Measurements from ENCODE around the gene TAF1C.

Gene TAF1C

DNA sequence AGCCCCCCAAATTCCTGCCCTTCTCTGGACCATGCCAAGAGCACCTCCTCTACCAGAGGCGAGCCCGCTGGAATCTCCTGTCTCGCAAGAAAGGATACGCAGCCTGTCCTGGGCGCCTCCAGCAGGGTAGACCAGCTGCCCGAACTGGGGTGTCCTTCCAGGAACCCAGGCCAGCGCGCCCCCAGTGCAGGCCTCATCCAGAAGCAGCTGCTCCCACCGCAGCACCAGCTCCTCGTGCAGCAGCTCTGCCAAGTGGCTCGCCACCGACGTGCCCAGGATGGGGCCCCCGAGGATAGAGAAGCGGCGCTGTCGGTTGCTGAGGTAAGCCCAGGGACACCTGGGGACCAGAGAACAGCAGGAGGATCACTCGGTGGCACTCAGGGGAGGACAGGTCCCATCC, 4.8 kb downstream of the TAF1C start:
- no peak for DNase-seq

DNA sequence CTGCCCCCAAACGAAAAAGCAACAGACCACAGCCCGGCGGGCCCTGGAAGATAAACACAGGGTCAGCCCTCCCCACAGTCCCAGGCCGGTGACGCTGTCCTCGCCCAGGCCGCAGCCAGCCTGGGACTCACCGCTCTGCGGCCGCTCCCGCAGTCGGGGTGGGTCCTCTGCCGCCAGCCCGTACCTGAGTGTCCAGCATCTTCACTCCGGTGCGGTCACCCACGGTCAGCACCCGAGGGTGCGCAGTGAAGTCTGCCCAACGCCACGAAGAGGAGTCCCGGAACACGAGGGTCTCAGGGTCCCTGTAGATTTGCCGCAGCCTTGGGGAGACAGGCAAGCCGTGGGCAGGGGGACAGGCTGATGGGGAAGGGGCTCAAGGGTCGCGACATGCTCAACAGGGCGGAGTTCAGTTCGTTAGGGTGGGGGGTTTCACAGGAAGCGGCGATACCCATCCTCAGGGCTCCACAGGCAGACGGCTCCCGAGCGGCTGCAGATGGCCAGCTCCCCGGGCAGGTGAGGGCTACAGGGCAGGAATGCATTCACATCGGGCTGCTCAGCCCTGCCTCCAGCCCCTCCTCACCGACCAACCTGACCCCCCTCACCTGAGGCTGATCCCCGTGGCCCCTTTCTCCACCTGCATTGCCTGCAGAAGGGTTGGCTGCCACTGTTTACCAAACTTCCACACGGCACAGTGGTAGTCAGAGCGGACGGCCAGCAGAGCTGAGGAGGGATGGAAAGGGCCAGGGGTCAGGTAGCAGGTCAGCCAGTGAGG, 5.5 kb downstream of the TAF1C start:
- no peak for DNase-seq

DNA sequence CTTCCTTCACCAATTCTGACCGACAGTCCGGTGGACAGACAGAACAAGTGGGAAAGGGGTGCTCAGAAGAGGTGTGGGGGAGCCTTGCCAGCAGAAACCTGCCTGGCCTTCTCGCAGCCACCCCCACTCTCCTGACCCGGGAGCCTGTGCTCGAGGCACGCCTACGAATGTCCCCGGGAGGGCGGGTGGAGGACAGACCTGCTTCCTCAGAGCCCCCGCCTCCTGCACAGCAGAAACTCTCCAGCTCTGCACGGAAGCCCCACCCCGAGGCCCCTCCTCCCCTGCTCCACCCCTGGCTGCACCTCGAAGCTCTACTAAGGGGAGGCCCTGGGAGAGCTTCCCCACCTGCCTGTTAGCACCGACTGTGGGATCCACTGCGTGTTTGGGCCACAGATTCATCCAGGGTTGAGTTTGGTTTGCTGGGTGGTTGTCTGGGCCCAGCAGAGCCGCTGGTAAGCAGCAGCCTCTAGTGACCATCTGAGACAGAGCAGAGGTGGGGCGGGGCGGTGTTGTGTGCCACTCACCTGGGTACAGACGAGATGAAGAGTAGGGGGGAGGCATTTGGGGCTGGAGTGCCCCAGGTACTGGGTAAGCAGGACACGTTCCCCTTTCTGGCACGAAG, 6.2 kb downstream of the TAF1C start:
- DNase-seq: no peak

DNA sequence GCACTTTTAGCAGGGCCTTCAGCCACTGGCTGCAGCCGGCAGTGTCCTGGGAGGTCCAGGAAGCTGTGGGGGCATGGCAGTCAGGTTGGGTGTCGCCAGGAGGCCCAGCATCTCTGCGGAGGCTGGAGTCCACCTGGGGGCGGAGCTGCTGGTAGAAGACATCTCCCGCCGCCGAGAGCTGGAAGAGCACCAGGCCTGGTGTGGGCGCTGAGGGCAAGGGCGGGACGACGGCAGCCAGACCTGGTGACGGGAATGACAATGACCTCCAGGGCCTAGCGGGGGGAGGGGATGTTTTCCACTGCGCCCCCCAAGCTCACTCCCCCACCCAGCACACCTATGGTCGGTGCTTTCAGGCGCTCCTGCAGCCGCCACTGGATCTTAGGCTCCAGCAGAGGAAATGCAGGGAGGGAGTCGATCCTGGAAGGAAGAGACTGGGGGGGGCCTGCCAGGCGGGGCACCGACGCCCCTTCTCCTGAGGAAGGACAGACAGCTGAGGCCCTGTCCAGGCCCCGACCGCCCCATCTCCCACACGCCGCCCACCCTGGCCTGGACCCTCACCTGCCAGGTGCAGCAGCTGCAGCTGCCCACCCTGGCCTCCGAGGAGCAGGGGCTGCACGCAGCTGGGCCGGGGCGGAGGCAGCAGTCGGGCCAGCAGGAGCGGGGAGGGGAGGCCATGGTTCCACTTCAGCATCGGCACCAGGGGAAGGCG, 7.1 kb downstream of the TAF1C start:
- no peak for DNase-seq

DNA sequence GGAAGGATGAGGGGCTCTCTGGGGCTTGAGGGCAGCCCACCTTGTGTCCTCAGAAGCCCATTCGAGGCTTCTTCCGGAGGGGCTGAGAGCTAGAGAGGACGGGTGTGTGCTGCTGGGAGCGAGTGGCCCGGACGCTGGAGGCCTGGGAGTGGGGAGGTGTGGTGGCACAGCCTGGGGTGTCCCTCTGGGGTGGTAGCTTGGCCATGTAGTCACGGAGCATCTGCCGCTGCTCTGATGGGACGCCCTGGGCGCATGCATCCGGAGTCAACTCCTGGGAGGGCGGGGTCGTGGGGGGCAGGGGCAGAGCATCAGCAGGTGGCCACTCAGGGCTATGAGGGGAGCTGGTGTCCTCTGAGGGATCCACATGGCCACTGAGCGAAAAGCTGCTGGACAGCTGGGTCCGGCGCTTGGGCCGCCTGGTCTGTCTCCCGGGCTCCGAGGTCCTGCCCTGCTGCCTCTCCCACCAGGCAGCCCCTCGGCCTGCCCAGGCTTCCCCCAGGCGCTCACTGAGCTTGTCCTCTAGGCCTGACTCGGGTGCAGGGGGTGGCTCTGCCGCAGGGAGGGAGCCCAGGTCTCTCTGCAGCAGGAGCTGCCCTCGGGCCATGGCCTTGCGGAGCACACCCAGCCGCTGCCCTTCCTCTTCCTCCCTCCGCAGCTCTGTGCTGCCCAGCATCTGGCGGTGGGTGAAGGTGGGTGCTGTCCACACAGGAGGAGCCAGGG, 7.8 kb downstream of the TAF1C start:
- no peak for DNase-seq

DNA sequence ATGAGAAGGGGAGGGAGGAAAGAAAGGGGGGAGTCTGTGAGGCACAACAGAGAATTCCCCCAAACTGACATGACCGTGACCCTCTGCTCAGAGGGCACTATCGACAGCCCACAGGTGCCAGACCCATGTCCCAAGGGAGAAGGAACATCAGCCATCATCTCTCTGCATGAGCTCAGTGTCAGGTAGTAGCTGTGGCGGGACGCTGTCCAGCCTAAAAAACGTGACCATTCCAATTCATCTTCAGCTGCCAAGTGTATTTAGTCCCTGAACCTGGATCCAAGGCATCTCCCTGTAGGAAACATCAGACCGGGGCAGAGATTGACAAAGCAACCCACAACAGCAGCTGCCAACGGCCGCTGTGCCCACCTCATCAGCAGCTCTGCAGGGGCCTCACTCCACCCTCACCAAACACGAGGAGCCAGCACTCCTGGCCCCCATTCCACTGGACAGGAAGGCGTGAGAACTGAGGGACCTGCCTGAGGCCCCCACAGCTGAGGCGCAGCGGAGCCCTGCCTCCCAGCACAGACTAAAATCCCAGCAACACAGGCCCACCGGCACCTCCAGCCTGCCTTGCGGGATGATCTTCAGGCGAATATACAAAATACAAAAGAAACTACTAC, 8.6 kb downstream of the TAF1C start:
- DNase-seq: no peak

DNA sequence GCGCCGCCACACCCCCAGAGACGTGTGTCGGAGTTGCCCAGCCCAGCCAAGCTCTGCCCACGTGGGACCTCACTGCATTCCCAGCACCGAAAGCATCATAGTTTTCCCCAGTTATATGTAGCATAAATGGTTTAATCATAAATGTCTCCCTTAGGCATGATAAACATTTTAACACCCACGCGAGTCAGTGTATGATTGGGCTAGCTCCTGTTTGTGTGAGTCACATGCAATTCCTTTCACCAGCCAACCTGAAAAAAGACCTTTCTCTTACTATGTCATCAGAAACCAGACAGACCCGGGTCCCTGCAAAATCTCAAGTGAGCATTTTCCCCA, 9.2 kb downstream of the TAF1C start:
- DNase-seq: no peak

DNA sequence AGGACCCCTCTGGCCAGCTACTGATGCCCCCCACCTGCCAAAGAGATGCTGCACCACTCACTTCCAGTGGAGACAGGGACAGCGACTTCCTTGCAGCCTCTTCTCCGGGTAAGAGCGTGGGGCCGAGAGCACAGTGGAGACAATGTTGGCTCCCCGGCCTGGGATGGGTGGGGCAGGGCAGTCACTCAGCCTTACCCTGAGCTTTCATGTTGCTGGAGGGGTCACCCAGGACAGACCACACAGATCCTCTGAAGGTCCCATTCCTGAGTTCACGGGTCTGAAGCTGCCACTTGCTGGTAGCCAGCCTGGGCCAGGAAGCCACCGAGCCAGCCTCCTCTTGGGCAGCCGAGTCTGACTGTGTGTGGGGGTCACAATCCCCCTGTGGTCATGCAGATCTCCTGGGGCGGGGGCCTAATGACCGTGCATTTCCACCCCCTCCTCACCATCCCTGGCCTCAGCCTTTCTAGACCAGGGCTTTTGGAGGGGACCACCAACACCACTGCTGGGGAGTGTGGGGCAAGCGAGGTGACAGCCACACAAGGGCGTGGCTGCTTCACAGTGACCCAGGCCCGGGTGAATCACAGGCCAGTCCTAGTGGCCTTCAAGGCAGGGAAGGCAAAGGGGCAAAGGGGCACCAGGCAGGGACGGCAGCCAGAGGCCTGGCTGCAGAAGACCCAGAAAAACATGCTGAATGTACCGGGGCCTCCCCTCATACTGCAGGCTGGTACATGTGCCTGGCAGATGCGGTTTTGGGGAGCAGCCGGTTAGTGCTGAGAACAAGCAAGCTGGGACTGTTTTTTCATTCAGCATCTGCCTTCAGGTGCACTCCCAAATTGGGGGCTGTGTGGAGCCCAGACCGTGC, 10.4 kb downstream of the TAF1C start:
- no peak for DNase-seq

DNA sequence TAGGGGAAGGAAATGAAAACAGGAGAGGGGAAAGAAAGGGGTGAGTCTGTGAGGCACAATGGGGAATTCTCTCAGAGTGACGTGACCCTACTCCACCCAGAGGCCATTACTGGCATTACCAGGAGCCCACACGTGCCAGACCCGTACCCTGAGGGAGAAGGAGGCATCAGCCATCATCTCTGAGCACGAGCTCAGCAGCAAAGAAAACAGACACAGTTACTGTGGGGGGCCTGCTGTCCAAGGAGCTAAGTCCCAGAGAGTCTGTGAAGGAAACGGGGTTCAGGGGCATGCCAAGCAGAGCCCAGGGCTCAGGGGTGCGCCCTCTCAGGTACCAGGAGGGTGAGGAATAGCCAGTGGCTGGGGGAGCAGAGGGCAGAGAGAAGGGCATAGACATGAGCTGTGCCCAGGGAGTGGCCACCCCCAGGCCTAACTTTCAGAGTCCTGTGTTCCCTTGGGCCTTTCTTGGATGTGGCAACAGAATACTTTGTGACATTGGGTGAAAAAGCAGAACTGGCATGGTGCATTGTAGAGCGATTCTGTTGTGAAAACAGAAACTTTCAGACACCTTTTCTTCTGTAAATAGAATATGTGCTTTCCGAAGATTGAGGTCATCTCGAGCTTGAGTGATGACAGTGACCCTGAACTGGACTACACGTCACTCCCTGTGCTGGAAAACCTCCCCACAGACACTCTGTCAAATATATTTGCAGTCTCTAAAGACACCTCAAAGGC, 11.3 kb downstream of the TAF1C start:
- peak; percentile 85 for DNase-seq

DNA sequence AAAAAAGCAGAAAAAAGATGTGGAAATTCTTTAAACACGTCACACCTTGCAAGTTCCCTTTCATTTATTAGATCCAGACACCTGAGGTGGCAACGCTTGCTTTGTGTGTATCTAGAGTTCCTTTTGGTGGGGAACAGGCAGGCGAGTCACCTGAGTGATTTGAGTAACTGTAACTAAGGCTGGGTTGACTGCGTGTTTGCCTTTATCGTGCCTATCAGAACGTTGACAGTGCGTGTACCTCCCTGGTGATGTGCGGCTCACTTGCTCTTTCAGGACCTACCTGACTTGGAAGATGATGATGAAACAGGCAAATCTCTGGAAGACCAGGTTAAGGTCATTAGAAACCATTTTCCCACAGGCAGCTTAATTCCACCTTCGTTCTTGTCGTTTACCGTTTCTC, 12.5 kb downstream of the TAF1C start:
- DNase-seq: no peak

DNA sequence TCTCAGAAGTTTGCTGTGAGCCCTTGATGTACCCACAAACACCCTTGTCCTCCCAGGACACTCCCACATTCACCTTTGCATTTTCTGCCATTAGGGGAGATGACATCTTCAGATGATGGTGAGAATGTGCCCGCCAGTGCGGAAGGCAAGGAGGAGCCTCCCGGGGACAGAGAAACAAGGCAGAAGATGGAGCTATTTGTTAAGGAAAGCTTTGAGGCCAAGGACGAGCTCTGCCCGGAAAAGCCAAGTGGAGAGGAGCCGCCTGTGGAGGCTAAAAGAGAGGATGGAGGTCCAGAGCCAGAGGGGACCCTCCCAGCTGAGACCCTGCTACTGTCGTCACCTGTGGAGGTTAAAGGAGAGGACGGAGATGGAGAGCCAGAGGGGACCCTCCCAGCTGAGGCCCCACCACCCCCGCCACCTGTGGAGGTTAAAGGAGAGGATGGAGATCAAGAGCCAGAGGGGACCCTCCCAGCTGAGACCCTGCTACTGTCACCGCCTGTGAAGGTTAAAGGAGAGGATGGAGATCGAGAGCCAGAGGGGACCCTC, 17.0 kb downstream of the TAF1C start:
- no peak for DNase-seq

DNA sequence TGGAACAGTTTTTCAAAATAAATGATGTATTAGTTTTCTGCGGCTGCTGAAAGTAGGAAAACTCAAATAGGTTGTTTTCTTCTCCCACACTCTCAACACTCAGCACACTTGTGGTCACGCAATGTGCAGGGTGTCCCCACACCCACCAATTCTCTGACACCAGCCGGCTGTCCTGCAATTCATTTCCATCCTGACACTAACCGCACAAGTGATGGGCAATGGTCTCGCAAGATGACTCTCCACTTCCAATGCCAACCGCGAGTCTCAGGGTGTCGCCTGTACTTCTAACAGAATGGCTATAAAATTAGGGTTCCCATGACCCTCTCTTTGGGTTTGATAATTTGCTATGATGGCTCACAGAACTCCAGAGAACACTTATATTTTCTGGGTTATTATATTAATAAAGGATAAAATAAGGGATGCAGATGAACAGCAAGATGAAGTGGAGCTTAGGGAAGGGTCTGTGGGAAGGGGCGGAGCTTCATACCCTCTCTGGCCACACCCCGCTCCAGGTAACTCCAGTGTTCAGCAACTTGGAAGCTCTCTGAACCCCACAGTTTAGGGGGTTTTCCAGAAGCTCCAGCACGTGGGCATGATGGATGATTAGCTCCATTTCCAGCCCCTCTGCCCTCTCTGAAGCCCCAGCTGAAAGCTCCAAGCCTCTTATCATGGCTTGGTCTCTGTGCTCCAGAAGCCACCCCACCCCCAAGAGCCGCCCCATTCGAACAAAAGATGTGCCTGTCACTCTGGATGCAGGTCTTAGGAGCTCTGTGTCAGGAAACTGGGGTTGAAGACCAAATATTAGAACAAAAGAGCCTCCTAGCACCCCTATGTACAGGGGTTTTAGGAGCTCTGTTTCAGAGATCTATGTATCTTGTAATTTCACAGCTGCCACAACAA, 19.8 kb downstream of the TAF1C start:
- DNase-seq: no peak

DNA sequence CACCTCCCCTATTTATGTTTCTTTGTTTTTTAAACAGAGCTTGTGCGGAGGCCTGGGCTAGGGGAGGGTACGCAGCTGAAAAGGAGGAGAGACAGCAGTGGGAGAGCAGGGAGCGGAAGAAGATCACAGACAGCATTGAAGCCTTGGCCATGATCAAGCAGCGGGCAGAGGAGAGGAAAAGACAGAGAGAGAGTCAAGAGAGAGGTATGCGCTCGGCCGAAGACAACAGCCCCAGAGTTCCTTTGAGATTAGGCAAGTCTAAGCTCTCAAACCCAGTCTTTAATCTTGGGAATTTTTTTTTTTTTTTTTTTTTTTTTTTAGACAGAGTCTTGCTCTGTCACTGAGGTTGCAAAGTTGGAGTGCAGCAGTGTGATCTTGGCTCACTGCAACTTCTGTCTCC, 21.1 kb downstream of the TAF1C start:
- no peak for DNase-seq

DNA sequence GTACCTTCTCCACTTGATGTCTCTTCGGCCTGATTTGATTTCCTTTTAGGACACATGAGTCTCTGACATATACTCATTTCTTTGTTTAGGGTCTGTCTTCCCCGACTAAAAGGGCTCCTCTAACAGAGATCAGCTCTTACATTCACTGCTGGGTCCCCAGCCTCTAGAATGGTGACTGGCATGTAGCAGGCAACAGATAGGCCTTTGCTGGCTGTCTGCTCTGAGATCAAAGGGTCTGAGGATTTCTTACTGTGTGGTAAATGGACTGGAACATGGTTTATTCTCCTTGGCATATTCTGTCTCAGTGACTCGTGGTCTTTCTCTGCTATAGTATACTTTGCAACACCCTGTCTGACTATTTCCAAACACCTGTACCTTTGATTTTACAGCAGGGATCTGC, 25.1 kb downstream of the TAF1C start:
- no peak for DNase-seq

DNA sequence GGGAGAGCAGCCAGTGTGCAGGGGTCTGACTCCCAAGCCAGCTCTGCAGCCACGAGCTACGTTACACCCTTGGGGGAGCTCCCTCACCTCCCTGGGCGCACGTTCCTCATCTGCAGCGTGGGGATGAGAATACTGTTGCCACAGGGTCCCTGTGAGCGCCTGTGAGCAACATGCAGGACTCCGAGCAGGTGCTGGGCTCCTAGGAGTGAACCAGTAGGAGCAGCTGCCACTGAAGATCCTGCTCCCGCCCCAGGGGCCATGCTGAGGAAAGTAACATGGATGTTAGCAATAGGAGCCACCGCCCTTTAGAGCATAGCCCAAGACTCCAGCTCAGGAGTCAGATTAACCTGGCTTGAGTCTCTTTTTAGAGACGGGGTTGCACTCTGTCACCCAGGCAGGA, 25.8 kb downstream of the TAF1C start:
- DNase-seq: no peak

DNA sequence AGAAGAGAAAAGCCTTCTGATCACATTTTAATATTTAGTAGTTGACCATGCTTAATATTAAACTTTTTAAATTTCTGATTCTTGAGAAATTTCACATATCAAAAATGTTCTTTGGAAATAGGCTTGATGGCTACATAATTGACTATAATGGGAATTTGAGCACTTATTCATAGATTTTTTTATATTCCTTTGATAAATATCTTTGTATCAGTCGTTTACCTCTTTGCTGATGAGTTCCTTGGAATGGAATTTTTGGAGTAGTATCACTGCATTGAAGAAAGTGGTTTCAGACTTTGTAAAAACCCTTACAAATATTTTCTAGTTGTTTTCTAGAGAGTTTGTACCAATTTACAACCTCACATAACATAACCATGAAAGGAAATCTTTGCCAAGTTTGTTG, 27.1 kb downstream of the TAF1C start:
- DNase-seq: no peak

DNA sequence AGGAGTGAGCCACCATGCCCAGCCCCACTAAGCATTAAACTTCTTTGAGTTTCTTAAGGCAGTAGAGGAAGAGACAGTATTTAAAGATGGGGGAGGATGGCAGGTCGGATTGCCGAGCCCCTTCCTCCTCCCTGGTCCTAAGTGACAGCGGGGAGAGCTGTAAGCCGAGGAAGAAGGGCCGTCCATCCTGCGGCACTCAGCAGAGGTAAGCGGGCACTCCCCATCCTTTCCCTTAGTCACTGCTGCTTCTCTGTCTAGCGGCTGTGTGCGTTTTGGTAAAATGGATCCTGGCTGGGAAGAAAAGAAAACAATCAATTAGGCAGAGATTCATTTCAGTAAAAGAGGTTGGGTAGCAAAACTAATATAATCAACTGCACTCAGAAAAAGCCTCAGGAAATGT, 27.9 kb downstream of the TAF1C start:
- DNase-seq: no peak

DNA sequence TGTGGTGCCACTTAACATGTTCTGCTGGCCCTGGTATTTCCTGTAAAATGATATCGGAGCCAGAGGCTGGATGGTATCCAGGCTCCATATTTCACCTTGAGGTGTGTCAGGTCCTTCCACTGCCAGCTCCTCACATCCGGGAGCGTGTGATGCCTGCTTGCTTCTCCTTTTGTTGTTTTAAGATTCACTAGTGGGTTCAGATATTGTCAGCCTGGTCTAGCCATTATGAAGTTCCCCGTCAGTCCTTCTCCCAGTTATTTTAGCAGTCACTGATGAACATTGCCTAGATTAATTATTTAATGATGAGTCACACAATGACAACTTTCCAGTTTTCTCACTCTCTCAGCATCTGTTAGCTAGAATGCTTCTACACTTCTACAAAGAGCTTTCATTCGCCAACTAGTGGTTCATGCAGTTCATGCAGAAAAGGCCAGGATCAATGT, 30.5 kb downstream of the TAF1C start:
- peak; percentile 34 for DNase-seq

DNA sequence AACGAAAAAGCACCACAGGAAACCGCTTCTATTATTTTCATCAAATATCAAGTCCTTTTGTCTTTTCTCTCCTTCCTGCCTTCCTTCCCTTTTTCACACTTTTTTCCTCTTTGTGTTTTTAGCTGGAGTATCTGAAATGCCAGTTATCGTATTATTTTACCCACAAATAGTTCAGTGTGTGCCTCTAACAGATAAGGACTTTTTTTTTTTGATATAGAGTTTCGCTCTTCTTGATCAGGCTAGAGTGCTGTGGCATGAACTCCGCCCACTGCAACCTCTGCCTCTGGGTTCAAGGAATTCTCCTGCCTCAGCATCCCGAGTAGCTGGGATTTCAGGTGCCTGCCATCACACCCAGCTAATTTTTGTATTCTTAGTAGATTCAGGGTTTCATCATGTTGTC, 31.1 kb downstream of the TAF1C start:
- DNase-seq: peak; percentile 80

DNA sequence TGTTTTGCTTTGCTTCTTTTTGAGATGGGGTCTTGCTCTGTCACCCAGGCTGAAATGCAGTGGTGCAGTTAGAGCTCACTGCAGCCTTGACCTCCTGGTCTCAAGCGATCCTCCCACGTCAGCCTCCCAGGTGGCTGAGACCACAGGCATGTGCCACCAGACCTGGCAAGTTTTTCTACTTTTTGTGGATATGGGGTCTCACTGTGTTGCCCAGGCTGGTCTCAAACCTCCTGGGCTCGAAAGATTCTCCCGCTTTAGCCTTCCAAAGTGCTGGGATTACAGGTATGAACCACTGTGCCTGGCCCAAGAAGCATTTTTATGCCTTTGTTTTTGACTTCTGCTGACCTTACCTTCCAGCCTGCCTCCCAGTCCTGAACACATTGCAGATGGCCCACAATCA, 31.6 kb downstream of the TAF1C start:
- DNase-seq: no peak

Data from OCI-M1 (cell line).